Suprapubic skin (tissue), 4 donors: ENCODE results near the gene LPP.

Experiments
- CTCF ChIP-seq, 2 donors: fragments of 200-600 bp in 1 of 2; fragments of 450-650 bp in 1 of 2; sonication (generic) in 1 of 2; IDR thresholded peaks; one replicate each; pipeline ENCODE4 v1.5.1; 2016 to 2019; ENCODE audit warnings: antibody characterized with exemption in 2 of 2, mild to moderate bottlenecking in 1 of 2, moderate library complexity in 1 of 2
- EP300 ChIP-seq: sonication (generic); formaldehyde crosslinking; IDR thresholded peaks from one replicate; pipeline ENCODE4 v1.6.1; 2017; ENCODE audit warnings: antibody characterized with exemption
- POLR2A ChIP-seq, 2 donors: fragments of 450-650 bp; IDR thresholded peaks; one replicate each; pipeline ENCODE4 v1.6.1; 2017; ENCODE audit warnings: antibody characterized with exemption in 2 of 2, mild to moderate bottlenecking in 2 of 2, moderate library complexity in 2 of 2
- POLR2AphosphoS5 ChIP-seq, 3 donors: sonication (generic); formaldehyde crosslinking; IDR thresholded peaks; one replicate each; pipeline ENCODE4 v1.6.1; 2017; ENCODE audit warnings: antibody characterized with exemption in 3 of 3

GRCh38 chr3:188164248-188164687, 10.3 kb downstream of the LPP start:
- TF ChIP-seq CTCF (IDR thresholded peaks at IDR 0.05) (no peak), EP300 (no peak), POLR2A (IDR thresholded peaks at IDR 0.05) (no peak), POLR2AphosphoS5 (IDR thresholded peaks at IDR 0.05) (no peak)
